Spleen (tissue), 7 donors: Measurements from ENCODE around the gene OGFR.

Source experiments
- POLR2A ChIP-seq, 3 donors: fragments of 450-650 bp; IDR thresholded peaks; one replicate each; pipeline ENCODE4 v1.5.1; 2017; ENCODE audit warnings: antibody characterized with exemption in 3 of 3, mild to moderate bottlenecking in 1 of 3
- POLR2AphosphoS5 ChIP-seq, 3 donors: sonication (generic); formaldehyde crosslinking; IDR thresholded peaks; one replicate each; pipeline ENCODE4 v1.5.1; 2017; ENCODE audit warnings: antibody characterized with exemption in 3 of 3
- TF ChIP-seq, protein P1 (sequence below), 11 experiments: fragments of 200-600 bp in 7 of 11; fragments of 450-650 bp in 4 of 11; sonication (generic) in 4 of 11; IDR thresholded peaks in 8 of 11; conservative IDR thresholded peaks in 3 of 11; 1 replicate in 7 of 11; 2 replicates in 4 of 11; pipeline versions ENCODE4 v1.4.0 to v1.8.0; 2016 to 2021; ENCODE audit warnings: antibody characterized with exemption in 11 of 11, inconsistent platforms in 4 of 11, mild to moderate bottlenecking in 1 of 11
- donor health status: DM: no; HTN: no; CAD: no; lungs with moderate emphysema.
- donor health status: DM: no; HTN: no; CAD: no.
- donor health status: DM: no; HTN: no; CAD: no.

DNA sequence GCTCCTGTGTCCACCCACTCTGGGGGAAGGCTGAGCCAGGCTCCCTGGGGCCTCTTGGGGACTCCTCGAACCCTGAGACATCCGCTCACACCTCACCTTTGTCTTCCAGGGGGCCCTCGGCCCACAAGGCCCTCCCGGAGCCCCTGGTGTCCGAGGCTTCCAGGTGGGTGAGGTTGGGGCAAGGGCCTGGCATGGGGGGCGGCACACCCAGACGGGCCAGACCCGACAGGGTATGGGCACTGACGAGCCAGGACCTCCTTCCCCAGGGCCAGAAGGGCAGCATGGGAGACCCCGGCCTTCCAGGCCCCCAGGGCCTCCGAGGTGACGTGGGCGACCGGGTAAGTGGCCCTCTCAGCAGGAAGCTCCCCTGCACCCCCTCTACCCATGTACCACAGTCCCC, 25.6 kb downstream of the OGFR start:
- TF ChIP-seq, protein P1, sequence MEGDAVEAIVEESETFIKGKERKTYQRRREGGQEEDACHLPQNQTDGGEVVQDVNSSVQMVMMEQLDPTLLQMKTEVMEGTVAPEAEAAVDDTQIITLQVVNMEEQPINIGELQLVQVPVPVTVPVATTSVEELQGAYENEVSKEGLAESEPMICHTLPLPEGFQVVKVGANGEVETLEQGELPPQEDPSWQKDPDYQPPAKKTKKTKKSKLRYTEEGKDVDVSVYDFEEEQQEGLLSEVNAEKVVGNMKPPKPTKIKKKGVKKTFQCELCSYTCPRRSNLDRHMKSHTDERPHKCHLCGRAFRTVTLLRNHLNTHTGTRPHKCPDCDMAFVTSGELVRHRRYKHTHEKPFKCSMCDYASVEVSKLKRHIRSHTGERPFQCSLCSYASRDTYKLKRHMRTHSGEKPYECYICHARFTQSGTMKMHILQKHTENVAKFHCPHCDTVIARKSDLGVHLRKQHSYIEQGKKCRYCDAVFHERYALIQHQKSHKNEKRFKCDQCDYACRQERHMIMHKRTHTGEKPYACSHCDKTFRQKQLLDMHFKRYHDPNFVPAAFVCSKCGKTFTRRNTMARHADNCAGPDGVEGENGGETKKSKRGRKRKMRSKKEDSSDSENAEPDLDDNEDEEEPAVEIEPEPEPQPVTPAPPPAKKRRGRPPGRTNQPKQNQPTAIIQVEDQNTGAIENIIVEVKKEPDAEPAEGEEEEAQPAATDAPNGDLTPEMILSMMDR (IDR thresholded peaks at IDR 0.05 in 8 of 11, conservative IDR thresholded peaks at IDR 0.05 in 3 of 11): no peak
- TF ChIP-seq POLR2A (IDR thresholded peaks at IDR 0.05) (no peak), POLR2AphosphoS5 (IDR thresholded peaks at IDR 0.05) (no peak)
